Limb (tissue), 2 donors: ENCODE measurements around the gene NR0B1.

ENCODE experiments used
- DNase-seq, 2 donors: peaks; one replicate each; pipeline ENCODE4 v3.0.0-alpha.2; 2016; ENCODE audit errors: extremely low spot score in 2 of 2

The NR0B1 gene

DNA sequence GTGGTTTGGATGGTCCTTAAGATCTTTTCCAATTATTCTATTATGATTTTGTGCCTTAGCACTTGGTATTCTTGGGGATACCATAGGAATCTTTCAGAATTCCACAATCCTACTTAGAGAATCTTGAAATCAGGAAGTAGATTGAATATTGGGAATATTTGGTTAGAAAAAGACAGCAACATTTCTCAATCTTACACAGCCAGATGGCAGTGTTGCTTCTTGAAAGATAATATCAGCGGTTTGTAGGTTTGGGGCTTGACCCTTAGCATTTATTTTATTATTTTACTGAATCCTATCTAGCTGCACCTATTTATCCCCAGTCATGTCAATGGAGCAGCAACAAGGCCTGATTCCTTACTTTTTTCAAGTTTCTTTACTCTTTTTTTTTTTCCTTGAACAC, 33.7 kb downstream of the NR0B1 start:
- DNase-seq = no peak

DNA sequence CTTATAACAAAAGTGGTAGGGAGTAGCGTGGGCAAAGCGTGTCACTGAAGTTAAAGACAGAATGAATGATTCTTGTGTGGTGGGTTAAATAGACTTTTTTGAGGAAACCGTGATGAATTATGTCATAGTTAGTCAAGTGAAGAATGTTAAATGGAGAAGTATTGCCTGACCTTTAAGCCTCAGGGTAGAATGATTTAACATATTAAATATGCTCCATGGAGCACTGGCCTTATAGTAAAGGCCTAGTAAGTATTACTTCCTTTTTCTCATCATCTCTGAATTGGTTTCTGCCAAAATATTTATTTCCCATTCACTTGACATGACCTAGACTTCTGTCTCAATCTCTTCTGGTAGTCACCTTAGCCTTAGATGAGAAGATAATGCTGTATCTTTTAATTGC, 38.6 kb downstream of the NR0B1 start:
- DNase-seq = no peak

DNA sequence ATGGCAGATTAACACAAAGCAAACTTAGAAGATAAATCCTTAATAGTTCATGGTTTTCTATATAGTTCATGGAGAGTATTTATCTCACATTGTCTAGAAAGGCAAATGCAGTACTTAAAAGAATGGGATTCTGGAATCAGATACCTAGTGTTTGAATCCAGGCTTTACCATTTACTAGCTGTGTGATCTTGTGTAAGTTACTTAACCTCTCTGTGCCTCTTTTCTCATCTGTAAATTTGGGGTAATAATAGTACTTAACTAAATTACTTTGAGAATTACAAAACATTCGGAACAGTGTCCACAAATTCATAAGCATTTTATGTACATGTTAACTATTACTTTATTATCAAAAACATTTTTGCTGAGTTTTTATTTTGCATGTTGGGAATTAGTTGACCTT, 46.4 kb downstream of the NR0B1 start:
- DNase-seq = no peak

DNA sequence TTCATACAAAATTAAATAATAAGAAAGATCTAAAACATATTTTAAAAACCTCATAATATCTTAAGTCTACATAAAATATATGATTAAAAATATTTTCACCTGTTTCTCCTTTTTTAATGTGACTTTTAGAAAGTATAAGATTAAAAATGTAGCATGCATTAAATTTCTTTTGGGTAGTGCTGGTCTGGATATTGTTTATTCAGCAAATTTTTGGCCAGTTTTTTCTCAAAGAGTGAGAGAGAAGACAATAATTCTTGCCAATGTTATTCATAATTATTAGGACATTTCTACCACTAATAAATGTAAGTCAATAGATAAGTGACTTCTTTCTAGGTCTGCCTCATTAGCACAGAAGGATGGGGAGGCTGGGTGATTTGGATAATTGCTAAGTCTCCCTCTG, 48.2 kb downstream of the NR0B1 start:
- no peak for DNase-seq

DNA sequence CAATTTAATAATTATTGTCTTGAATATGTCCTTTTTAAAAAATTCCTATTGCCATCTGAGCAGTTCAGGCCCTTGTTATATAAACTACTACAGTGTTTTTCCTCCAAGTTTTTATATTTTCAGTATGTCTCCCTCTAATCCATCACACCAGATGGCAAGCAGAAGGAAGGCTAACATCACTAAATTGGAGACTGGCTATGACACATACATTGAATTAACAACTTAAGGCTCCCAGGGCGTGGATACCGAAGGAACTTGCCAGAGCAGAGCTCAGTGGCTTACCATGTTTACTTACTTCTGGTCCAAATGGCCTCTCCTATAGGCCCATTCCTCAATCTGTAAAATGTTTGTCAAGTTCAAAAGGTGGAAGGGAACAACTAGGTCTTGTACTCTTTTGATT, 49.3 kb downstream of the NR0B1 start:
- DNase-seq = no peak
